NCI-H446 treated with DMSO at 0.1 percent for 48 hours (cell line): ENCODE results near the gene FXYD2.

Experiments used
- DNase-seq: peaks from one replicate; lab custom pipeline; 2025; lab: John Stamatoyannopoulos, UW

FXYD2 gene

DNA sequence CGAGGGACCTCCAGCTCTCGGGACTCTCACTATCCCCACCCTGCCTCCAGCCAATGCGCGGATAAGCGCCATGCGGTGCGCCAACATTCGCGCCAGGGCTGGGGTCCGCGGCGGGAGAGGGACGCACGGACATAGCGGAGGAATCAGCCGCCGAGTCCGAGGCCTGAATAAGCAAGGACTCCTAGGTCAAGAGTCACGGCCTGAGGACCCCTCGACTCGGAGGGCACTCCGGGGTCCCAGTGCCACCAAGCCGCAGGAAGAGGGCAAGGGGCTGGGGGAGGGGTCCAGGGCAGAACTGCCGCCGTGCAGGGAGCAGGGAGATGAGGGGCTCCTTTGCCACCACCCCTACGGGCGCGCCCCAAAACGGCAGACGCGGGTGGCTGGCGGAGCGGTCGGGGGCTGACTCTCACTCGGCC is 28.1 kb downstream of the FXYD2 start:
- DNase-seq = no peak

GRCh38 chr11:117795638-117796455 is 28.7 kb downstream of the FXYD2 start:
- DNase-seq = no peak

DNA sequence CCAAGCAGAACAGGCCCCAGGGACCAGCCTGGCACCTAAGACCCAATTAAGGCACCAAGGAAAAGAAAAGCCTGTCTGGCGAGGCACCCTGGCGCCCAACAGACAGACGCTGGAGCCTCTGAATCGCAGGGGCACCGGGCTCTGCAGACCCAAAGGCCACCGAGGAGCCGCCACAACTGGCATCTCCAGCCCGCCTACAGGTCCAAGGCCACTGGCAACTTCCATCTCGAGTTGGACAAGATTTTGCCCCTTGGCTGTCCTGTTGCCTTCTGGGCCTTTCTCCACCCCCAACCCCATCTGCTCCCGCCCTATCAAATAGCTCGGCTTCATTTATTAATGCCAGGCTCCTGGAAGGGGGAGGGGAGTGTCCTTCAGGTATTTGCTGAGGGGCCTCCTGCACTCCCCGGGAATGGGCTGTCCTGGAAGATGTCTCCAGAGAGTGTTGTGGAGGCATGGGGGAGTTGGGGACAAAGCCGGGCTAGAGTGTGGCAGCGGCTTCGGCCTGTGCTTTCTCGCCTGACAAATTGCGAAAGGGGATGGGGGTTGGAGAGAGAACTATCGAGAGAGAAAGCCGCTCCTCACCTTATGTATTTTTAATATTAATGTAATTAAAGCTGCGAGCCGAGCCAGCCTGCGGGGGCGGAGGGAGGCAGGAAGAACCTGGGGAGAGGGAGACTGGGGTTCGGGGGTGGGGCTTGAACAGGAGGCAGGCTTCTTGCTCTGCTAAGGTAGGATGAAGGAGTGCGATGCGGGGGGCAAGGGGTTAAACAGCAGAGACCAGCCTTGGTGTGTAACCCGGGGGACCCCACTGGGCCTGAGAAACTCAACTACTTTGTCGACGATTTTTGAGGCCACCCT is 29.5 kb downstream of the FXYD2 start:
- DNase-seq = no peak

DNA sequence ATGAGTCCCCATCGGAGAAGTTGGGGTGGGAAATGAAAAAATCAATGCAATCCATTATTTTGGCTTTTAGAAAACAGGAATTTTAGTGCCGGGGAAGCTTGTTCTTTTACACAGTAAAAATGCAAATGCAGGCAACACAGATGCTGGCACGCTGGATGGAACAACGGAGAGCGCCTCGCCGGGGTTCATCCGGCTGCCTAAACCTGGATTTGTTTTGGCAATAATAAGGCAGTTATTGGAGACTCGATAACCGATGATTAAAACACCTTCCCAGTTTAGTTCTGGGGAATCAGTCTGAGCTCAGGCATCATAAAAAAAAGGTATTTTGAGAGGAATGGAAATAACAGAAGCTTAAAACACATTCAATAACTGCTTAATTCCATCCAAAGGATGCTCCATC is 30.4 kb downstream of the FXYD2 start:
- DNase-seq = no peak

GRCh38 chr11:117793583-117793982 is 31.0 kb downstream of the FXYD2 start:
- DNase-seq = no peak

GRCh38 chr11:117792992-117793391 is 31.6 kb downstream of the FXYD2 start:
- no peak for DNase-seq

DNA sequence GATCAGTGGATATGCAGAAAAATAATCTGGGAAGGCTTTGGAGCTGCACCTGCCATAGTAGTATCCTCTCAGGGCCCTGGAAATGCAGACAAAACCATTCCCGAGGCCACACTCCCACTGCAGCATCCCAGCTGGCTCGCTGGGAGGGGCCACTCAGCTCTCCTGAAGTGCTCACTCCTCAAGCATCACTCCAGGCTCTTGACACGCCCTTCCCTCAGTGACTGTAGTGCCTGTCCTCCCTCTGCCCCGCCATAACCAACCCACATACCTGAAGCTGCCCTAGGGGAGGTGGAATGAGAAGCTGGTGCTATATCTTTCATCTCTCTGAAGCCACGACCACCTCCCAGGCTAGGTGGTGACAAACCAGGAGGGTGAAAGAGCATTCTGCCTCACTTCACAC is 32.3 kb downstream of the FXYD2 start:
- no peak for DNase-seq

- DNase-seq = no peak
Measured at GRCh38 chr11:117790279-117790678, 34.3 kb downstream of the FXYD2 start.

GRCh38 chr11:117789241-117789640 is 35.3 kb downstream of the FXYD2 start:
- no peak for DNase-seq

- no peak for DNase-seq
Measured at GRCh38 chr11:117786135-117786870, 38.2 kb downstream of the FXYD2 start.

- no peak for DNase-seq
Measured at GRCh38 chr11:117782101-117782500, 42.4 kb downstream of the FXYD2 start.

DNA sequence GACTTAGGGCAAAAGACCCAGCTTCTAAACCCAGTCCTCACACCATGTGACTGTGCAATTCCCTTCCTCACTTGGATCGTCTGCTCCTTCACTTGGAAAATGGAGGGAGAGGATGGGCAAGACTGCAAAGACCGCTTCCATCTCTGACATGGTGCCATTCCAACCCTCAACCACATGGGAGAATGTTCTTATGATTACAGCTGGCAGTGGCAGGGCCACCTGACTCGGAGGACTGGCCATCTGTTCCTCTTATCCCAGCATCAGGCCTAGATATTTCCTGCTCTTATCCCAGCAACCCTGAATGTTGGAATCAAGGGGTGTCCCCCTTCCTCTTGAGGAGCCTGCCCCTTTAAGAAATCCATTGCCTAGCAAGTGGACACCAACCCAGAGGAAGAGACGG is 42.9 kb downstream of the FXYD2 start:
- DNase-seq = no peak

GRCh38 chr11:117780456-117780855 is 44.1 kb downstream of the FXYD2 start:
- DNase-seq = no peak

GRCh38 chr11:117774553-117774952 is 50.0 kb downstream of the FXYD2 start:
- DNase-seq = no peak

DNA sequence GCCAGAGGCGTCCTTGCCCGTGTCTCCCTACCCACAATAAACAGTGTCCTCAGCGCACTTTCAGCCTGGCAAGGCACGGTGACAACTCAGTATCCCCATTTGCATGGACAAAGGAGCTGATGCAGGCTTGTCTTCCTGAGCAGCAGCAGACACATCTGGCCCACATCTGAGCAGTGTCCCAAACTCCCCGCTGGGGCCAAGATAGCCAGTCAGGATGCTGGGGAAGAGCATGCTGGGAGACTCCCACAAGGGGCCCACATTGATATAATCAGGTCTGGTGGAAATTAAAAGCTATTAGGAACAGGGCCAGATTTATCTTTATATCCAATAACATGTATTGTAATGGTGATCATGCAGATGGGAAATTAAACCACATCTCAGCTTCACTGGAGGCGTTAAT is 52.2 kb downstream of the FXYD2 start:
- no peak for DNase-seq

- DNase-seq = no peak
Measured at GRCh38 chr11:117771841-117772240, 52.7 kb downstream of the FXYD2 start.

- DNase-seq = no peak
Measured at GRCh38 chr11:117771197-117771596, 53.3 kb downstream of the FXYD2 start.

- DNase-seq = no peak
Measured at GRCh38 chr11:117770061-117770460, 54.5 kb downstream of the FXYD2 start.
